Skeletal muscle tissue (tissue), 2 donors: Measurements from ENCODE around the gene ZNF408. TPM values are rescaled to one million over a fixed set of nuclear protein-coding genes. Genes with fewer than 3 reads are reported as not detected.

Source experiments
- small RNA-seq: library from RNA; depleted of rRNA; stranded (forward); fragments of <200 nt; gene quantifications from one replicate; pipeline ENCODE3, GENCODE V24; 2014
- total RNA-seq: library from RNA; depleted of rRNA; stranded (reverse); fragments of >200 nt; gene quantifications from one replicate; pipeline ENCODE4 v1.2.3, GENCODE V29; 2014

Gene ZNF408
- total RNA-seq, 1 donor from 2014 or later: 5.7 TPM

Small RNA genes within 50 kb of the gene (small RNA-seq; reads per million reads assigned to genes)
- not detected for gene MIR5582

Other genes with a start within 250 kb of the ZNF408 start
- gene AMBRA1, start 107.0 kb upstream of the ZNF408 start, total RNA-seq: 17.7 TPM
- 4.7 TPM for gene HARBI1, start 83.8 kb upstream of the ZNF408 start, total RNA-seq
- 30.8 TPM for gene ATG13, start 83.5 kb upstream of the ZNF408 start, total RNA-seq
- 19.8 TPM for gene ARHGAP1, start 412 bp upstream of the ZNF408 start, total RNA-seq
- 0.52 TPM for gene F2, start 18.2 kb downstream of the ZNF408 start, total RNA-seq
- 58.5 TPM for gene CKAP5, start 145.2 kb downstream of the ZNF408 start, total RNA-seq
- 8.9 TPM for gene LRP4, start 217.5 kb downstream of the ZNF408 start, total RNA-seq
- 16.7 TPM for gene CSTPP1, start 235.7 kb downstream of the ZNF408 start, total RNA-seq